ENCODE results near the gene NEK7. TPM values are rescaled to one million over a fixed set of nuclear protein-coding genes. Genes with fewer than 3 reads are reported as not detected.

NEK7 gene
- total and polyA plus RNA-seq, 10 donors, result 16.9 to 120 (median 73.2) TPM

- H3K27me3 ChIP-seq (replicated peaks in 1 of 7), result no peaks in the 10 kb centered on the region
- H3K27ac ChIP-seq, result no peak overlapping the region
- H3K4me1 ChIP-seq, result peaks cover 0 to 26% (median 0%) of the 10 kb centered on the region in 6 donors
- no peak for DNase-seq
- H3K9me3 ChIP-seq, result no peaks in the 10 kb centered on the region
- no peak overlapping the region for H3K4me3 ChIP-seq
- peaks cover 0 to 24% (median 0%) of the 10 kb centered on the region in 6 donors for H3K36me3 ChIP-seq
- intact Hi-C loops (cut with DNase I; ENCODE audit: low total_unique reads), result no loop called here
- TF ChIP-seq POLR2A (IDR thresholded peaks at IDR 0.05) (no peak), POLR2AphosphoS5 (IDR thresholded peaks at IDR 0.05) (no peak)
- TF ChIP-seq, protein P1, sequence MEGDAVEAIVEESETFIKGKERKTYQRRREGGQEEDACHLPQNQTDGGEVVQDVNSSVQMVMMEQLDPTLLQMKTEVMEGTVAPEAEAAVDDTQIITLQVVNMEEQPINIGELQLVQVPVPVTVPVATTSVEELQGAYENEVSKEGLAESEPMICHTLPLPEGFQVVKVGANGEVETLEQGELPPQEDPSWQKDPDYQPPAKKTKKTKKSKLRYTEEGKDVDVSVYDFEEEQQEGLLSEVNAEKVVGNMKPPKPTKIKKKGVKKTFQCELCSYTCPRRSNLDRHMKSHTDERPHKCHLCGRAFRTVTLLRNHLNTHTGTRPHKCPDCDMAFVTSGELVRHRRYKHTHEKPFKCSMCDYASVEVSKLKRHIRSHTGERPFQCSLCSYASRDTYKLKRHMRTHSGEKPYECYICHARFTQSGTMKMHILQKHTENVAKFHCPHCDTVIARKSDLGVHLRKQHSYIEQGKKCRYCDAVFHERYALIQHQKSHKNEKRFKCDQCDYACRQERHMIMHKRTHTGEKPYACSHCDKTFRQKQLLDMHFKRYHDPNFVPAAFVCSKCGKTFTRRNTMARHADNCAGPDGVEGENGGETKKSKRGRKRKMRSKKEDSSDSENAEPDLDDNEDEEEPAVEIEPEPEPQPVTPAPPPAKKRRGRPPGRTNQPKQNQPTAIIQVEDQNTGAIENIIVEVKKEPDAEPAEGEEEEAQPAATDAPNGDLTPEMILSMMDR (IDR thresholded peaks at IDR 0.05 in 8 of 11, conservative IDR thresholded peaks at IDR 0.05 in 3 of 11), result no peak
These were observed 105.1 kb downstream of the NEK7 start for GRCh38 chr1:198261886-198262285.

- H3K27ac ChIP-seq, result no peak overlapping the region
- TF ChIP-seq, protein P1 (IDR thresholded peaks at IDR 0.05 in 8 of 11, conservative IDR thresholded peaks at IDR 0.05 in 3 of 11), result no peak
- TF ChIP-seq POLR2AphosphoS5 (IDR thresholded peaks at IDR 0.05) (no peak), POLR2A (IDR thresholded peaks at IDR 0.05) (no peak)
- WGBS, 5 donors, result 75 to 90% (median 88%) methylated on average over 5 of the region's 5 CpGs
- H3K4me1 ChIP-seq, result peaks cover 0 to 25% (median 0%) of the 10 kb centered on the region in 6 donors
- peaks cover 0 to 33% (median 0%) of the 10 kb centered on the region in 6 donors for H3K36me3 ChIP-seq
- no peaks in the 10 kb centered on the region for H3K9me3 ChIP-seq
- intact Hi-C loops (cut with DNase I; ENCODE audit: low total_unique reads), result no loop called here
- DNase-seq, result no peak
- no peak overlapping the region for H3K4me3 ChIP-seq
- H3K27me3 ChIP-seq (replicated peaks in 1 of 7), result no peaks in the 10 kb centered on the region
These were observed 106.4 kb downstream of the NEK7 start for GRCh38 chr1:198263186-198263585.

DNA sequence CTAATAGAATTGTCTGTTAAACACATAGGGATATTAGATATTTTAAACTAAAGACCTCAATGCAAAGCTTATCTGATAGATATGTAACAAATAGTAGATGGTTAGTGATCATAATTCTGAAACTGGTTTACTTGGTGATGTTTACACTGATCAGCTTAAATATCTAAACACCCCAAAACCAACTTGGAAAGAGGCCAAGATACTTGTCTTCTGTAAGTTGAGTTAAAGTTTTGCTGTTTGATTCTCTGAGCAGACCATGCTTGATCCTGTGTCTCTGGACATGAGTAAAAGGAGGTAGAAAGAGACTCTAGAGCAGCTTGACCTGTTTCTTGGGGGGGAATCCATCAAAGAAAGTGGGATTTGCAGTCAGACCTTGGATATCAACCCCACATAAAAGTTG, 107.5 kb downstream of the NEK7 start:
- no peak for DNase-seq
- Histone ChIP-seq H3K36me3 (peaks cover 0 to 38% (median 0%) of the 10 kb centered on the region in 6 donors), H3K4me1 (peaks cover 0 to 24% (median 0%) of the 10 kb centered on the region in 6 donors), H3K9me3 (no peaks in the 10 kb centered on the region), H3K4me3 (no peak overlapping the region), H3K27me3 (replicated peaks in 1 of 7) (no peaks in the 10 kb centered on the region), H3K27ac (no peak overlapping the region)
- TF ChIP-seq, protein P1 (IDR thresholded peaks at IDR 0.05 in 8 of 11, conservative IDR thresholded peaks at IDR 0.05 in 3 of 11), result no peak
- TF ChIP-seq POLR2A (IDR thresholded peaks at IDR 0.05) (no peak), POLR2AphosphoS5 (IDR thresholded peaks at IDR 0.05) (no peak)
- intact Hi-C loops (cut with DNase I; ENCODE audit: low total_unique reads), result no loop called here

DNA sequence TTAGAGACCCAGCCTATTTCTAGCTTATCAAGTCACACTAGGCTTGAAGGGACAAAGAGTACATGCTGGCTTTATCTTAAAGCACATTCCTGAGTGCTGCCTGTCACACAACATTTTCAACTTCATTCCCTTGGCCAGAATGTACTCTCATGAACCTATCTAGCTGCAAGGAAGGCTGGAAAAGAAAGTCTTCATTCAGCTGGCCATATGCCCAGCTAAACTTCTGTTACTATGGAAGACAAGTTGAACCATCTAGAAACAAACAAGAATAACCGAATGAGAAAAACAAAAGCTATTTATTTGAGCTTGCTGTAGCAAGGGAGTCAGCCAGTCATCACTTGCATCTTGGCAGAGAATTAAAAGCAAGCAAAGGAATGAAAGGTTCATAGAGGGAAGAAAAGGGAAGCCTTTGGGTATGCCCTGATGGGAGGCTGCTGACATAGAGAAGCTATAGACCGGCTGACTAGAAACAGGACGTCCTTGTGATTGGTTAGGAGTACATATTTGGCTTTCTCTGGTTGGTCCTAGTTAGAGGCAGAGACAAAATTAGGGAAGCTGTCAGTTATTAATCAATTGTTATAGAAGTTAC, 108.4 kb downstream of the NEK7 start:
- Histone ChIP-seq H3K27me3 (replicated peaks in 1 of 7) (no peaks in the 10 kb centered on the region), H3K4me3 (no peak overlapping the region), H3K4me1 (peaks cover 0 to 25% (median 0%) of the 10 kb centered on the region in 6 donors), H3K27ac (no peak overlapping the region), H3K9me3 (no peaks in the 10 kb centered on the region), H3K36me3 (peaks cover 0 to 38% (median 0%) of the 10 kb centered on the region in 6 donors)
- 71 to 81% (median 76%) methylated on average over 3 of the region's 3 CpGs for WGBS, 5 donors
- no peak for DNase-seq
- intact Hi-C loops (cut with DNase I; ENCODE audit: low total_unique reads), result no loop called here
- no peak for TF ChIP-seq POLR2AphosphoS5 (IDR thresholded peaks at IDR 0.05)

- Histone ChIP-seq H3K4me1 (peaks cover 0 to 25% (median 0%) of the 10 kb centered on the region in 6 donors), H3K36me3 (peaks cover 0 to 44% (median 0%) of the 10 kb centered on the region in 6 donors), H3K27me3 (replicated peaks in 1 of 7) (no peaks in the 10 kb centered on the region), H3K4me3 (no peak overlapping the region), H3K9me3 (no peaks in the 10 kb centered on the region), H3K27ac (no peak overlapping the region)
- TF ChIP-seq POLR2A (IDR thresholded peaks at IDR 0.05) (no peak), POLR2AphosphoS5 (IDR thresholded peaks at IDR 0.05) (no peak)
- TF ChIP-seq, protein P1 (IDR thresholded peaks at IDR 0.05 in 8 of 11, conservative IDR thresholded peaks at IDR 0.05 in 3 of 11), result no peak
- intact Hi-C loops (cut with DNase I; ENCODE audit: low total_unique reads), result no loop called here
- DNase-seq, result no peak
These were observed 110.3 kb downstream of the NEK7 start for GRCh38 chr1:198267056-198267455.

All from spleen (tissue), 11 donors.